Vagina (tissue), 2 donors: ENCODE data around the gene SAE1.

Experiments
- POLR2A ChIP-seq, 2 donors: fragments of 450-650 bp; IDR thresholded peaks; one replicate each; pipeline ENCODE4 v1.6.1; 2017; ENCODE audit warnings: antibody characterized with exemption in 2 of 2, mild to moderate bottlenecking in 2 of 2, moderate library complexity in 2 of 2
- TF ChIP-seq, protein P1 (sequence below), 3 experiments: fragments of 450-650 bp in 2 of 3; fragments of 200-600 bp in 1 of 3; sonication (generic) in 1 of 3; IDR thresholded peaks; one replicate each; pipeline ENCODE4 v1.5.1; 2017 to 2019; ENCODE audit warnings: antibody characterized with exemption in 3 of 3, mild to moderate bottlenecking in 2 of 3, moderate library complexity in 2 of 3

DNA sequence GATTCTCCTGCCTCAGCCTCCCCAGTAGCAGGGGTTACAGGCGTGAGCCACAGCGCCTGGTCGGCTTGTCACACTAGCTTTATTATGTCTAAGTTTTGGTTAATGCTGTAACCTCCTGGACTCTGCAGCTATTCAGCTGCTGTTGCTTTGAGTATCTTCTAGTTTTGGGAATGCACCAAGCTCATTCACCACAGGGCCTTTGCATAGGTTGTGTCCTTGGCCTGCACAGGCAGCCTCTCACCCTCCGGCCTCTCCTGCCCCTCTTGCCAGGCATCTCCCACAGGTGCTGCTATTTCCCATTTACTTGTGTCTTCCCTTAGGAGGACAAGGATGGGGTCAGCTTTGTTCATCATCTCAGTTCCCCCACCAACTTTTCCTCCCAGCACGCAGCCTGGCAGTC lies 123.3 kb downstream of the SAE1 start:
- no peak for TF ChIP-seq POLR2A (IDR thresholded peaks at IDR 0.05)
- TF ChIP-seq, protein P1, sequence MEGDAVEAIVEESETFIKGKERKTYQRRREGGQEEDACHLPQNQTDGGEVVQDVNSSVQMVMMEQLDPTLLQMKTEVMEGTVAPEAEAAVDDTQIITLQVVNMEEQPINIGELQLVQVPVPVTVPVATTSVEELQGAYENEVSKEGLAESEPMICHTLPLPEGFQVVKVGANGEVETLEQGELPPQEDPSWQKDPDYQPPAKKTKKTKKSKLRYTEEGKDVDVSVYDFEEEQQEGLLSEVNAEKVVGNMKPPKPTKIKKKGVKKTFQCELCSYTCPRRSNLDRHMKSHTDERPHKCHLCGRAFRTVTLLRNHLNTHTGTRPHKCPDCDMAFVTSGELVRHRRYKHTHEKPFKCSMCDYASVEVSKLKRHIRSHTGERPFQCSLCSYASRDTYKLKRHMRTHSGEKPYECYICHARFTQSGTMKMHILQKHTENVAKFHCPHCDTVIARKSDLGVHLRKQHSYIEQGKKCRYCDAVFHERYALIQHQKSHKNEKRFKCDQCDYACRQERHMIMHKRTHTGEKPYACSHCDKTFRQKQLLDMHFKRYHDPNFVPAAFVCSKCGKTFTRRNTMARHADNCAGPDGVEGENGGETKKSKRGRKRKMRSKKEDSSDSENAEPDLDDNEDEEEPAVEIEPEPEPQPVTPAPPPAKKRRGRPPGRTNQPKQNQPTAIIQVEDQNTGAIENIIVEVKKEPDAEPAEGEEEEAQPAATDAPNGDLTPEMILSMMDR (IDR thresholded peaks at IDR 0.05): no peak
